HG03354 (cell line): ENCODE results near the gene ADAM19.
A peak's percentile ranks its signal among the peaks of the same experiment; 100 is the strongest.

Source experiments
- ATAC-seq: cut with Tn5 transposase; IDR thresholded peaks from one replicate; pipeline ENCODE4 v1.9.1; 2021; ENCODE audit warnings: mild to moderate bottlenecking; ENCODE audit not compliant: unreplicated experiment, poor library complexity, severe bottlenecking

Gene ADAM19

GRCh38 chr5:157598350-157598936 lies 22.9 kb upstream of the ADAM19 start:
- ATAC-seq, result peak; percentile 42

- no peak for ATAC-seq
These were observed 21.7 kb upstream of the ADAM19 start for GRCh38 chr5:157597277-157597676.

GRCh38 chr5:157596487-157596886 lies 20.9 kb upstream of the ADAM19 start:
- ATAC-seq, result peak; percentile 88

GRCh38 chr5:157594675-157595459 lies 19.3 kb upstream of the ADAM19 start:
- ATAC-seq, result no peak

- no peak for ATAC-seq
These were observed 18.7 kb upstream of the ADAM19 start for GRCh38 chr5:157594257-157594656.

GRCh38 chr5:157593052-157593757 lies 17.6 kb upstream of the ADAM19 start:
- no peak for ATAC-seq

- peak; percentile 22 for ATAC-seq
These were observed 17.0 kb upstream of the ADAM19 start for GRCh38 chr5:157592594-157592993.

GRCh38 chr5:157590478-157590877 lies 14.9 kb upstream of the ADAM19 start:
- no peak for ATAC-seq

- ATAC-seq, result no peak
These were observed 9.1 kb upstream of the ADAM19 start for GRCh38 chr5:157584628-157585027.

- no peak for ATAC-seq
These were observed 7.4 kb upstream of the ADAM19 start for GRCh38 chr5:157582731-157583620.

GRCh38 chr5:157581901-157582300 lies 6.3 kb upstream of the ADAM19 start:
- ATAC-seq, result no peak

- no peak for ATAC-seq
These were observed 2.7 kb upstream of the ADAM19 start for GRCh38 chr5:157578079-157578780.

- no peak for ATAC-seq
These were observed 1.1 kb upstream of the ADAM19 start for GRCh38 chr5:157576678-157577077.

GRCh38 chr5:157574456-157575380 lies 857 bp downstream of the ADAM19 start:
- peak; percentile 20 for ATAC-seq

- peak; percentile 89 for ATAC-seq
These were observed 4.2 kb downstream of the ADAM19 start for GRCh38 chr5:157571357-157571827.

- ATAC-seq, result no peak
These were observed 4.9 kb downstream of the ADAM19 start for GRCh38 chr5:157570531-157571200.

- no peak for ATAC-seq
These were observed 6.9 kb downstream of the ADAM19 start for GRCh38 chr5:157568720-157569119.

GRCh38 chr5:157568222-157568621 lies 7.4 kb downstream of the ADAM19 start:
- ATAC-seq, result no peak
